ENCODE measurements around the gene GABARAP. TPM values are rescaled to one million over a fixed set of nuclear protein-coding genes. Genes with fewer than 3 reads are reported as not detected.

The GABARAP gene
- total and polyA plus RNA-seq, 2 of the 4 experiments (the other 2 are of a cell fraction): 77.8 to 780 TPM

GRCh38 chr17:7223375-7223774, 18.9 kb downstream of the GABARAP start:
- H4K20me1 ChIP-seq (ENCODE audit: insufficient read depth, low read length): peaks cover 32% of the 10 kb centered on the region
- no peak overlapping the region for H2BK15ac ChIP-seq (ENCODE audit: low read depth, low read length)
- H2BK20ac ChIP-seq (ENCODE audit: low read depth, low read length): no peak overlapping the region
- H3K9me3 ChIP-seq (ENCODE audit: control insufficient read depth, insufficient read depth, low read length): no peaks in the 10 kb centered on the region
- ChIA-PET POLR2A (ENCODE audit: unreplicated experiment) (no interaction called here), CTCF (interaction anchor here (0.5 kb wide), 1 partner anchor 167 kb away, joined by 4 read pairs; no protein-coding TSS in a partner anchor)
- no peak overlapping the region for H2AK5ac ChIP-seq (ENCODE audit: low read depth, low read length)
- peaks cover 11% of the 10 kb centered on the region for H3K4me1 ChIP-seq (ENCODE audit: control insufficient read depth, insufficient read depth, low read length)
- no peak overlapping the region for H2BK120ac ChIP-seq (ENCODE audit: low read depth, low read length)
- dilution Hi-C loops (cut with HindIII; ENCODE audit: low sequenced_read_pairs, unreplicated experiment): no loop called here
- H3K4ac ChIP-seq (ENCODE audit: low read depth, low read length): no peak overlapping the region
- H4K5ac ChIP-seq (ENCODE audit: low read depth, low read length): no peak overlapping the region
- peak overlapping the region; percentile 9 for H2AK9ac ChIP-seq (replicated peaks; ENCODE audit: low read depth, low read length, poor library complexity)
- in situ Hi-C loops (cut with MboI; ENCODE audit: low sequenced_read_pairs): no loop called here
- no peak overlapping the region for H3K9ac ChIP-seq (ENCODE audit: low read depth, low read length)
- peaks cover 70% of the 10 kb centered on the region for H3K36me3 ChIP-seq (ENCODE audit: control insufficient read depth, insufficient read depth, low read length)
- TF ChIP-seq, protein P1, sequence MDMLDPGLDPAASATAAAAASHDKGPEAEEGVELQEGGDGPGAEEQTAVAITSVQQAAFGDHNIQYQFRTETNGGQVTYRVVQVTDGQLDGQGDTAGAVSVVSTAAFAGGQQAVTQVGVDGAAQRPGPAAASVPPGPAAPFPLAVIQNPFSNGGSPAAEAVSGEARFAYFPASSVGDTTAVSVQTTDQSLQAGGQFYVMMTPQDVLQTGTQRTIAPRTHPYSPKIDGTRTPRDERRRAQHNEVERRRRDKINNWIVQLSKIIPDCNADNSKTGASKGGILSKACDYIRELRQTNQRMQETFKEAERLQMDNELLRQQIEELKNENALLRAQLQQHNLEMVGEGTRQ (IDR thresholded peaks at IDR 0.05; ENCODE audit: low read depth, low read length): no peak
- TF ChIP-seq BHLHE40 (IDR thresholded peaks at IDR 0.05; ENCODE audit: low read depth, low read length) (no peak), CHD1 (IDR thresholded peaks at IDR 0.05; ENCODE audit: low read depth, low read length) (no peak), RFX5 (IDR thresholded peaks at IDR 0.05; ENCODE audit: low read depth, low read length) (no peak), RAD21 (IDR thresholded peaks at IDR 0.05; ENCODE audit: low read length) (no peak), NFE2L2 (IDR thresholded peaks at IDR 0.05; ENCODE audit: low read depth, low read length) (no peak), CEBPB (IDR thresholded peaks at IDR 0.05; ENCODE audit: low read depth, low read length) (no peak), ELK1 (IDR thresholded peaks at IDR 0.05; ENCODE audit: borderline replicate concordance, low read depth, low read length) (no peak), SMC3 (IDR thresholded peaks at IDR 0.05; ENCODE audit: low read depth, low read length) (no peak), MXI1 (IDR thresholded peaks at IDR 0.05; ENCODE audit: borderline replicate concordance, low read depth, low read length) (no peak), FOS (IDR thresholded peaks at IDR 0.05; ENCODE audit: low read depth, low read length) (no peak), POLR2A (IDR thresholded peaks at IDR 0.05; ENCODE audit: low read depth, low read length) (no peak), MAZ (IDR thresholded peaks at IDR 0.05; ENCODE audit: borderline replicate concordance, low read depth, low read length) (no peak), RCOR1 (IDR thresholded peaks at IDR 0.05; ENCODE audit: insufficient replicate concordance, low read length) (no peak), MAFK (IDR thresholded peaks at IDR 0.05; ENCODE audit: low read depth, low read length) (no peak)
- TF ChIP-seq, protein P2, sequence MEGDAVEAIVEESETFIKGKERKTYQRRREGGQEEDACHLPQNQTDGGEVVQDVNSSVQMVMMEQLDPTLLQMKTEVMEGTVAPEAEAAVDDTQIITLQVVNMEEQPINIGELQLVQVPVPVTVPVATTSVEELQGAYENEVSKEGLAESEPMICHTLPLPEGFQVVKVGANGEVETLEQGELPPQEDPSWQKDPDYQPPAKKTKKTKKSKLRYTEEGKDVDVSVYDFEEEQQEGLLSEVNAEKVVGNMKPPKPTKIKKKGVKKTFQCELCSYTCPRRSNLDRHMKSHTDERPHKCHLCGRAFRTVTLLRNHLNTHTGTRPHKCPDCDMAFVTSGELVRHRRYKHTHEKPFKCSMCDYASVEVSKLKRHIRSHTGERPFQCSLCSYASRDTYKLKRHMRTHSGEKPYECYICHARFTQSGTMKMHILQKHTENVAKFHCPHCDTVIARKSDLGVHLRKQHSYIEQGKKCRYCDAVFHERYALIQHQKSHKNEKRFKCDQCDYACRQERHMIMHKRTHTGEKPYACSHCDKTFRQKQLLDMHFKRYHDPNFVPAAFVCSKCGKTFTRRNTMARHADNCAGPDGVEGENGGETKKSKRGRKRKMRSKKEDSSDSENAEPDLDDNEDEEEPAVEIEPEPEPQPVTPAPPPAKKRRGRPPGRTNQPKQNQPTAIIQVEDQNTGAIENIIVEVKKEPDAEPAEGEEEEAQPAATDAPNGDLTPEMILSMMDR (conservative IDR thresholded peaks at IDR 0.05; ENCODE audit: low read depth, low read length): no peak
- peaks cover 13% of the 10 kb centered on the region; the same call in 1 of the 2 replicates for H3K9me1 ChIP-seq (ENCODE audit: insufficient read depth, low read length)
- DNase-seq (no peak), ATAC-seq (ENCODE audit: low read depth) (no peak)
- H3K79me1 ChIP-seq (ENCODE audit: low read depth in 1 of 2, low read length in 2 of 2): peaks cover 8 to 75% of the 10 kb centered on the region in 2 experiments
- H3K4me2 ChIP-seq (ENCODE audit: low read depth, low read length): no peak overlapping the region
- no peak overlapping the region for H3K18ac ChIP-seq (ENCODE audit: low read depth, low read length)
- H3K56ac ChIP-seq (ENCODE audit: extremely low read depth, insufficient read depth, low read length): no peak overlapping the region
- no peak overlapping the region for H4K8ac ChIP-seq (ENCODE audit: low read depth in 2 of 2, low read length in 2 of 2)
- H3K27ac ChIP-seq (ENCODE audit: insufficient read depth, low read length): no peak overlapping the region
- no peak overlapping the region for H4K91ac ChIP-seq (ENCODE audit: insufficient read depth, low read depth, low read length)
- H3K27me3 ChIP-seq (ENCODE audit: control insufficient read depth, insufficient read depth, low read length): no peaks in the 10 kb centered on the region
- H3K14ac ChIP-seq (replicated peaks; ENCODE audit: low read depth, low read length): no peak overlapping the region
- H2AFZ ChIP-seq (replicated peaks; ENCODE audit: low read length, poor library complexity): no peak overlapping the region
- H3K23ac ChIP-seq (ENCODE audit: low read depth, low read length): 0 out of 2 replicates have a peak overlapping the region, but pooled peaks have one; percentile 6
- no peak overlapping the region for H2BK5ac ChIP-seq (ENCODE audit: low read depth, low read length, poor library complexity, severe bottlenecking)
- H3K4me3 ChIP-seq (ENCODE audit: insufficient read depth, low read depth, low read length): no peak overlapping the region
- whole genome bisulfite sequencing, 2 experiments (ENCODE audit: extremely low coverage in 2 of 2, insufficient read length in 1 of 2): 80% methylated on average over 1 of the region's 4 CpGs; no CpG with 5 or more reads in 1 of the 2 experiments
- intact Hi-C loops (cut with micrococcal nuclease): no loop called here
- no TSS peak for BruUV-seq (replicated peaks)

Measured in IMR-90 (cell line).